K562 (cell line): ENCODE results near the gene SMC6. TPM values are rescaled to one million over a fixed set of nuclear protein-coding genes. Genes with fewer than 3 reads are reported as not detected.
A peak's percentile ranks its signal among the peaks of the same experiment; 100 is the strongest.

Experiments
- ATAC-seq: fragments of 200-7000 bp; cut with Tn5 transposase; 3 replicates; pipeline ENCODE4 v1.9.1; 2020; ENCODE audit warnings: moderate library complexity
- BruUV-seq: library from RNA; stranded (reverse); fragments of 400-500 nt; replicated peaks from 2 replicates; lab custom pipeline; 2021; lab: Mats Ljungman, UMichigan
- CTCF ChIA-PET: fragments of 300-600 bp; formaldehyde crosslinking; extraction: SDS; loops from one replicate; lab custom pipeline; 2021; ENCODE audit warnings: low intra/inter-chr PET ratio; lab: Yijun Ruan, JAX
- POLR2A ChIA-PET: fragments of 300-600, 350-650 bp; sonication (Branson Sonifier 250); formaldehyde crosslinking; extraction: SDS; loops from one replicate; lab custom pipeline; 2021; ENCODE audit warnings: antibody characterized with exemption, inconsistent platforms; lab: Yijun Ruan, JAX
- DNase-seq, 4 experiments: peaks; one replicate each; pipeline versions ENCODE4 v3.0.0 to v3.0.0-alpha.2; 2011 to 2018; ENCODE audit warnings: low spot score in 3 of 4, mixed read lengths in 3 of 4; ENCODE audit errors: extremely low read depth in 1 of 4
- FAIRE-seq: peaks from 2 replicates; lab custom pipeline; 2011; peaks lifted over from hg19 to GRCh38; lab: Jason Lieb, UNC
- H2AFZ ChIP-seq: 2 replicates; pipeline ENCODE4 v1.6.0; 2011; ENCODE audit warnings: low read depth, low read length, control low read depth, inconsistent platforms
- H3K27ac ChIP-seq: fragments of 200-600 bp; 3 replicates; pipeline ENCODE4 v1.8.0; 2011; ENCODE audit warnings: low read depth, mild to moderate bottlenecking, control low read depth, inconsistent platforms, low read length, moderate library complexity, mixed read lengths; ENCODE audit errors: extremely low read depth
- H3K27me3 ChIP-seq, 2 experiments: fragments of 300-600 bp in 1 of 2; 2 replicates in 1 of 2; 3 replicates in 1 of 2; pipeline versions ENCODE4 v1.6.0 to v1.8.0; 2011; ENCODE audit warnings: inconsistent platforms in 2 of 2, low read length in 2 of 2, mild to moderate bottlenecking in 1 of 2, mixed read lengths in 1 of 2, moderate library complexity in 1 of 2; ENCODE audit not compliant: control insufficient read depth in 2 of 2, insufficient read depth in 2 of 2
- H3K36me3 ChIP-seq: fragments of 300-600 bp; 3 replicates; pipeline ENCODE4 v1.8.0; 2011; ENCODE audit warnings: mild to moderate bottlenecking, low read length, inconsistent platforms; ENCODE audit not compliant: control insufficient read depth, insufficient read depth
- H3K4me1 ChIP-seq, 2 experiments: fragments of 200-600 bp in 1 of 2; replicated peaks in 1 of 2; 2 replicates in 1 of 2; 3 replicates in 1 of 2; pipeline versions ENCODE4 v1.5.1 to v1.8.0; 2011; ENCODE audit warnings: inconsistent platforms in 2 of 2, low read length in 2 of 2, mild to moderate bottlenecking in 1 of 2, mixed read lengths in 1 of 2, moderate library complexity in 1 of 2; ENCODE audit not compliant: control insufficient read depth in 2 of 2, insufficient read depth in 2 of 2
- H3K4me2 ChIP-seq: 2 replicates; pipeline ENCODE4 v1.6.1; 2011; ENCODE audit warnings: low read length, control low read depth, inconsistent platforms, mixed read lengths; ENCODE audit not compliant: insufficient read depth
- H3K4me3 ChIP-seq: fragments of 200-600 bp; sonication (generic), shearing (Covaris generic); 2 replicates; pipeline ENCODE4 v1.5.1; 2016; ENCODE audit warnings: control low read depth, inconsistent platforms
- H3K79me2 ChIP-seq: fragments of 200-600 bp; 3 replicates; pipeline ENCODE4 v1.8.0; 2011; ENCODE audit warnings: low read length, inconsistent platforms; ENCODE audit not compliant: control insufficient read depth, insufficient read depth
- H3K9ac ChIP-seq, 2 experiments: 2 replicates each; pipeline versions ENCODE4 v1.6.0 to v1.6.1; 2011; ENCODE audit warnings: low read depth in 2 of 2, low read length in 2 of 2, control low read depth in 1 of 2, inconsistent platforms in 1 of 2, mild to moderate bottlenecking in 1 of 2, mixed read lengths in 1 of 2; ENCODE audit not compliant: insufficient read depth in 1 of 2
- H3K9me1 ChIP-seq: one replicate; pipeline ENCODE4 v1.6.0; 2011; ENCODE audit warnings: inconsistent platforms, mild to moderate bottlenecking, low read length, moderate library complexity; ENCODE audit not compliant: control insufficient read depth, insufficient read depth
- H3K9me3 ChIP-seq: replicated peaks from 2 replicates; pipeline ENCODE4 v1.5.1; 2011; ENCODE audit warnings: low read depth, low read length, inconsistent platforms; ENCODE audit not compliant: control insufficient read depth, insufficient read depth
- H4K20me1 ChIP-seq: replicated peaks from 2 replicates; pipeline ENCODE4 v1.6.1; 2011; ENCODE audit warnings: low read length, inconsistent platforms, mixed read lengths; ENCODE audit not compliant: control insufficient read depth, insufficient read depth
- CXXC5 ChIP-seq: fragments of 250-450 bp; sonication (Bioruptor Pico); IDR thresholded peaks from 2 replicates; pipeline ENCODE4 v1.8.0; 2022; ENCODE audit warnings: inconsistent platforms, mild to moderate bottlenecking, moderate library complexity
- NFXL1 ChIP-seq: fragments of 450-650 bp; formaldehyde crosslinking; IDR thresholded peaks from 2 replicates; pipeline ENCODE4 v1.4.0; 2021; ENCODE audit warnings: mild to moderate bottlenecking
- PURB ChIP-seq: sonication (generic); formaldehyde crosslinking; IDR thresholded peaks from 2 replicates; pipeline ENCODE4 v1.9.0; 2021; ENCODE audit warnings: low read depth, mild to moderate bottlenecking, missing genetic modification reagents
- TRIM28 ChIP-seq: fragments of 450-650 bp; IDR thresholded peaks from 2 replicates; pipeline ENCODE4 v1.6.1; 2017
- ZBTB33 ChIP-seq: sonication (generic); formaldehyde crosslinking; IDR thresholded peaks from 2 replicates; pipeline ENCODE4 v1.8.1; 2023; ENCODE audit warnings: mild to moderate bottlenecking, missing genetic modification reagents
- ZNF696 ChIP-seq: fragments of 250-450 bp; sonication (Bioruptor Pico); conservative IDR thresholded peaks from 2 replicates; pipeline ENCODE4 v1.4.0; 2020; ENCODE audit warnings: mild to moderate bottlenecking, moderate library complexity
- WGBS: fragments of 100-300 bp; shearing (Covaris generic); methylation state at CpG from one replicate; pipeline ENCODE4 v1.1.6; 2016; ENCODE audit warnings: low coverage, mixed read lengths; ENCODE audit not compliant: insufficient coverage; ENCODE audit errors: missing lambda C conversion rate; 5-methylcytosine and 5-hydroxymethylcytosine counted together
- in situ Hi-C: fragments of 300-500 bp; cut with MboI; formaldehyde crosslinking; loops from 4 replicates; pipeline ENCODE4 v1.15.0; 2018; ENCODE audit warnings: inconsistent platforms, mixed read lengths
- intact Hi-C: fragments of 100-400 bp; cut with micrococcal nuclease; formaldehyde crosslinking; loops from 2 replicates; pipeline ENCODE4 v1.14.2; 2022
- polyA plus RNA-seq, 8 experiments: library from polyadenylated mRNA; depleted of rRNA in 4 of 8; stranded (reverse) in 5 of 8; unstranded in 3 of 8; fragments of >200 nt; fragmentation: Nextera tagmentation in 2 of 8; fragmentation: Illumina TruSeq in 1 of 8; extraction: Ambion mirVana in 2 of 8; extraction: Trizol in 1 of 8; gene quantifications; 2 replicates each; pipeline versions ENCODE4 v1.2.1 to v1.2.3, GENCODE V29; 2011 to 2014; ENCODE audit warnings: inconsistent platforms in 1 of 8, missing spikeins in 1 of 8
- total RNA-seq, 7 experiments: library from RNA; depleted of rRNA in 6 of 7; stranded (reverse); fragments of >200 nt in 6 of 7; fragmentation: Illumina TruSeq in 2 of 7; extraction: Trizol in 2 of 7; gene quantifications; 2 replicates each; pipeline versions ENCODE4 v1.2.1 to v1.2.3, GENCODE V29; 2011 to 2021; ENCODE audit warnings: low replicate concordance in 1 of 7

The SMC6 gene
- total and polyA plus RNA-seq, 9 of the 15 experiments (the other 6 are each of a cell fraction or from before 2014, with no cell fraction given) = 14.2 to 75.9 (median 47.7) TPM

GRCh38 chr2:17689010-17689409, 64.6 kb downstream of the SMC6 start:
- no TSS peak for BruUV-seq
- H3K4me2 ChIP-seq = no peak overlapping the region
- no peaks in the 10 kb centered on the region for H3K9me3 ChIP-seq
- peaks cover 75% of the 10 kb centered on the region for H3K36me3 ChIP-seq
- 92% methylated on average over 6 of the region's 6 CpGs for WGBS
- H3K79me2 ChIP-seq = peaks cover 4% of the 10 kb centered on the region; the same call in 1 of the 3 replicates
- no peaks in the 10 kb centered on the region for H3K9me1 ChIP-seq
- DNase-seq (no peak), FAIRE-seq (no peak)
- no peaks in the 10 kb centered on the region for H3K4me1 ChIP-seq
- H3K27ac ChIP-seq = no peak overlapping the region
- H3K4me3 ChIP-seq = no peak overlapping the region
- H3K27me3 ChIP-seq = no peaks in the 10 kb centered on the region
- in situ Hi-C loops = no loop called here
- H3K9ac ChIP-seq = no peak overlapping the region
- H4K20me1 ChIP-seq = no peaks in the 10 kb centered on the region
- CTCF ChIA-PET = no interaction called here
- H2AFZ ChIP-seq = no peak overlapping the region
- POLR2A ChIA-PET = no interaction called here
- TF ChIP-seq PURB (CRISPR knock-in tag) = no peak
- TF ChIP-seq NFXL1 (CRISPR knock-in tag) = no peak
- TF ChIP-seq ZBTB33 = 0 out of 2 replicates have a peak, but pooled peaks have one; percentile 48
- TF ChIP-seq, all 486 proteins: peak for 1
- no peak for ATAC-seq
- intact Hi-C loops = no loop called here

DNA sequence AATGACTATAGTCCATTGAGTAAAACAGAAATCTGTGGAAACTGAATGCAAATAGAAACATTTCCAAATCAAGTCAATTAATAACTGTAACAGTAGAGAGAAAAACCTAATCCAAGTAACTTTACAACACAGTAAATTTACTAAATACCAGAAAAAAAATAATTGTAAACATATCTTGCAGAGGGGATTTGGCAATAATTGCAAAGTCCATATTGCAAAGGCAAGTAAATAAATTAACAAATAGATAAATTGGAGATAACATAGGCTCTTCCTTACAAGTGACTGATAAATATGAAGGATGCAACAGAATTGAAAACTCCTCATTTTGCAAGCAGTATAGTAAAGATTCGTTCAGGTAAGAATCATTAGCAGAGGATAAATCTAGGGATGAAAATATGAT, 65.0 kb downstream of the SMC6 start:
- DNase-seq = no peak
- WGBS = 88% methylated on average over 1 of the region's 1 CpG
- in situ Hi-C loops (no loop called here), intact Hi-C loops (no loop called here)
- H4K20me1 ChIP-seq = no peaks in the 10 kb centered on the region
- no peak overlapping the region for H3K4me3 ChIP-seq
- H3K27ac ChIP-seq = no peak overlapping the region
- no peak for ATAC-seq
- ChIA-PET CTCF (no interaction called here), POLR2A (no interaction called here)
- H3K9me1 ChIP-seq = no peaks in the 10 kb centered on the region
- no TSS peak for BruUV-seq
- TF ChIP-seq ZNF696 (no peak), CXXC5 (CRISPR knock-in tag) (no peak), TRIM28 (no peak)
- H3K36me3 ChIP-seq = peaks cover 75% of the 10 kb centered on the region; the same call in 2 of the 3 replicates
- H3K9me3 ChIP-seq = no peaks in the 10 kb centered on the region
- H3K4me2 ChIP-seq = no peak overlapping the region
- FAIRE-seq = no peak
- no peaks in the 10 kb centered on the region for H3K27me3 ChIP-seq
- H3K4me1 ChIP-seq = no peaks in the 10 kb centered on the region
- H3K79me2 ChIP-seq = peaks cover 4% of the 10 kb centered on the region; the same call in 1 of the 3 replicates
- no peak overlapping the region for H2AFZ ChIP-seq
- H3K9ac ChIP-seq = no peak overlapping the region
